MCF 10A (cell line): ENCODE results near the gene NCF2. TPM values are rescaled to one million over a fixed set of nuclear protein-coding genes. Genes with fewer than 3 reads are reported as not detected.

Experiments
- BruUV-seq: library from RNA; stranded (reverse); fragments of 400-500 nt; replicated peaks from 2 replicates; lab custom pipeline; 2021; lab: Mats Ljungman, UMichigan
- CTCF ChIA-PET: fragments of 300-600 bp; sonication (Branson Sonifier 250); formaldehyde crosslinking; extraction: SDS; loops from one replicate; lab custom pipeline; 2021; ENCODE audit warnings: antibody characterized with exemption, inconsistent platforms; lab: Yijun Ruan, JAX
- POLR2A ChIA-PET: fragments of 300-600, 350-650 bp; sonication (Branson Sonifier 250); formaldehyde crosslinking; extraction: SDS; loops from one replicate; lab custom pipeline; 2020; ENCODE audit warnings: antibody characterized with exemption, inconsistent platforms; lab: Yijun Ruan, JAX
- DNase-seq: peaks from one replicate; pipeline ENCODE4 v3.0.0-alpha.2; 2018; ENCODE audit not compliant: unreplicated experiment
- H3K27ac Mint-ChIP-seq: one replicate; pipeline ENCODE4 v1.8.0; 2022; ENCODE audit warnings: mild to moderate bottlenecking, low read depth, mixed read lengths; ENCODE audit not compliant: unreplicated experiment
- H3K27me3 Mint-ChIP-seq: one replicate; pipeline ENCODE4 v1.8.0; 2022; ENCODE audit warnings: mixed read lengths; ENCODE audit not compliant: insufficient read depth, unreplicated experiment
- H3K36me3 Mint-ChIP-seq: one replicate; pipeline ENCODE4 v1.8.0; 2022; ENCODE audit warnings: mild to moderate bottlenecking, moderate library complexity, mixed read lengths; ENCODE audit not compliant: insufficient read depth, unreplicated experiment
- H3K4me1 Mint-ChIP-seq: one replicate; pipeline ENCODE4 v1.8.0; 2022; ENCODE audit warnings: mixed read lengths; ENCODE audit not compliant: insufficient read depth, unreplicated experiment
- H3K4me3 Mint-ChIP-seq: one replicate; pipeline ENCODE4 v1.8.0; 2022; ENCODE audit warnings: mild to moderate bottlenecking, moderate library complexity, mixed read lengths; ENCODE audit not compliant: unreplicated experiment
- H3K9me3 Mint-ChIP-seq: one replicate; pipeline ENCODE4 v1.8.0; 2022; ENCODE audit warnings: mixed read lengths; ENCODE audit not compliant: unreplicated experiment
- intact Hi-C: fragments of 100-400 bp; cut with micrococcal nuclease; formaldehyde crosslinking; loops from 2 replicates; pipeline ENCODE4 v1.14.1; 2022
- total RNA-seq: library from RNA; stranded (reverse); gene quantifications from 2 replicates; pipeline ENCODE4 v1.2.3, GENCODE V29; 2022
- TF ChIP-seq, protein P1 (sequence below): fragments of 200-600 bp; IDR thresholded peaks from one replicate; pipeline ENCODE4 v1.8.0; 2022; ENCODE audit warnings: antibody characterized with exemption, mild to moderate bottlenecking; ENCODE audit not compliant: unreplicated experiment

NCF2 gene
- total RNA-seq, 1 experiment from 2014 or later, result 4.9 TPM

DNA sequence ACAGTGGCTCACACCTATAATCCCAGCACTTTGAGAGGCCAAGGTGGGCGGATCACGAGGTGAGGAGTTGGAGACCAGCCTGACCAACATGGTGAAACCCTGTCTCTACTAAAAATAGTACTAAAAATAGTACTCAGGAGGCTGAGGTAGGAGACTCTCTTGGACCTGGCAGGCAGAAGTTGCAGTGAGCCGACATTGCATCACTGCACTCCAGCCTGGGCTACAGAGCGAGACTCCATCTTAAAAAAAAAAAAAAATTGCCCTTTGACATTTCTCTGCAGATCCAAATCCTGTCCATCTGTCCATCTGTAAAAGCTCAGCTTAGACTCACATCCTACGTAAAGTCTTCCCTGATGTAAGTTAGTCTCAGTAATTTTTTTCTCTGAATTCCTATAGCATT, 6.2 kb upstream of the NCF2 start:
- Mint-ChIP-seq H3K4me1 (peaks cover 25% of the 10 kb centered on the region), H3K9me3 (no peaks in the 10 kb centered on the region), H3K36me3 (no peaks in the 10 kb centered on the region), H3K27ac (no peak overlapping the region), H3K27me3 (no peaks in the 10 kb centered on the region), H3K4me3 (no peak overlapping the region)
- CTCF ChIA-PET, result no interaction called here
- POLR2A ChIA-PET, result interaction anchor here (1.0 kb wide), 1 partner anchor 38 kb away, joined by 3 read pairs; no protein-coding TSS in a partner anchor
- intact Hi-C loops, result no loop called here
- no peak for DNase-seq
- TF ChIP-seq, protein P1, sequence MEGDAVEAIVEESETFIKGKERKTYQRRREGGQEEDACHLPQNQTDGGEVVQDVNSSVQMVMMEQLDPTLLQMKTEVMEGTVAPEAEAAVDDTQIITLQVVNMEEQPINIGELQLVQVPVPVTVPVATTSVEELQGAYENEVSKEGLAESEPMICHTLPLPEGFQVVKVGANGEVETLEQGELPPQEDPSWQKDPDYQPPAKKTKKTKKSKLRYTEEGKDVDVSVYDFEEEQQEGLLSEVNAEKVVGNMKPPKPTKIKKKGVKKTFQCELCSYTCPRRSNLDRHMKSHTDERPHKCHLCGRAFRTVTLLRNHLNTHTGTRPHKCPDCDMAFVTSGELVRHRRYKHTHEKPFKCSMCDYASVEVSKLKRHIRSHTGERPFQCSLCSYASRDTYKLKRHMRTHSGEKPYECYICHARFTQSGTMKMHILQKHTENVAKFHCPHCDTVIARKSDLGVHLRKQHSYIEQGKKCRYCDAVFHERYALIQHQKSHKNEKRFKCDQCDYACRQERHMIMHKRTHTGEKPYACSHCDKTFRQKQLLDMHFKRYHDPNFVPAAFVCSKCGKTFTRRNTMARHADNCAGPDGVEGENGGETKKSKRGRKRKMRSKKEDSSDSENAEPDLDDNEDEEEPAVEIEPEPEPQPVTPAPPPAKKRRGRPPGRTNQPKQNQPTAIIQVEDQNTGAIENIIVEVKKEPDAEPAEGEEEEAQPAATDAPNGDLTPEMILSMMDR, result no peak
- no TSS peak for BruUV-seq

DNA sequence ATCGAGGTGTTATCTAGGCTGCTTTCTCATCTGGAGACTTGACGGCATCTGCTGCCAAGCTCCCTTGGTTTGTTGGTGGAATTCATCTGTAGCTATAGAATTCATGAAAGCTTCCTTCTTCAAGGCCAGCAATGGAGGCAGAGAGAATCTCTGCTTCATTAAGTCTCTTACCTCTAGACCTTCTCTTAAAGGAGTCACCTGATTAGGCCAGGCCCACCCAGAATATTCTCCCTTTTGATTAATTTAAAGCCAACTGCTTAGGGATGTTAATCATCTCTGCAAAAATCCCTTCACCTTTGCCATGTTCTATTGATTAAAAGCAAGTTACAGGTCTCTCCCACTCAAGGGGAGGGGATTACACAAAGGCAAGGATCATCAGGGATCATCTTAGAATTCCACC, 5.3 kb upstream of the NCF2 start:
- TF ChIP-seq, protein P1, result no peak
- intact Hi-C loops, result no loop called here
- Mint-ChIP-seq H3K4me3 (no peak overlapping the region), H3K27ac (no peak overlapping the region), H3K27me3 (no peaks in the 10 kb centered on the region), H3K36me3 (no peaks in the 10 kb centered on the region), H3K4me1 (peaks cover 25% of the 10 kb centered on the region), H3K9me3 (no peaks in the 10 kb centered on the region)
- no peak for DNase-seq
- BruUV-seq, result no TSS peak
- ChIA-PET POLR2A (interaction anchor here (1.2 kb wide), 1 partner anchor 39 kb away, joined by 3 read pairs; no protein-coding TSS in a partner anchor), CTCF (interaction anchor here (0.6 kb wide), 1 partner anchor 20 kb away, joined by 4 read pairs; no protein-coding TSS in a partner anchor)

DNA sequence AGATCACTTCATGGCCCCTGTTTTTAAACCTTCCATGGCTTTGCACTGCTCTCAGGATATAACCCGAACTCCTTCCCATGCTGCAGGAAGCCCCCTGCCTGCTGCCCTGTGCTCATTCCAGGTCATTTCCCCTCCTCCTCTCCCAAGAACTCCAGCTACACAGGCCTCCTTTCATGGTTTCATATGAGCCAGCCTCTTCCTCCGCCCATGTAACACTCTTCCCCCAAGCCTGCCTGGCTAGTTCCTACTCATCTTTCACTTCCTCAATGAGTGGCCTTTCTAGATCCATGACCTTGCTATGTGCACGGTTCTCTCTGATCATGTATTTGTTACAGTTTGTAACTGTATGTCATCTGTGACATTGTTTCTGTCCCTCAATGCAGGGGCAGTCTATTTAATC, 3.1 kb upstream of the NCF2 start:
- BruUV-seq, result no TSS peak
- H3K4me1 Mint-ChIP-seq, result peaks cover 20% of the 10 kb centered on the region
- POLR2A ChIA-PET, result no interaction called here
- no peaks in the 10 kb centered on the region for H3K27me3 Mint-ChIP-seq
- no peak overlapping the region for H3K27ac Mint-ChIP-seq
- TF ChIP-seq, protein P1, result no peak
- intact Hi-C loops, result no loop called here
- CTCF ChIA-PET, result interaction anchor here (1.0 to 1.5 kb wide), 2 partner anchors 13 to 49 kb away, joined by 4 to 5 read pairs; no protein-coding TSS in a partner anchor
- no peaks in the 10 kb centered on the region for H3K36me3 Mint-ChIP-seq
- no peaks in the 10 kb centered on the region for H3K9me3 Mint-ChIP-seq
- no peak overlapping the region for H3K4me3 Mint-ChIP-seq
- no peak for DNase-seq

DNA sequence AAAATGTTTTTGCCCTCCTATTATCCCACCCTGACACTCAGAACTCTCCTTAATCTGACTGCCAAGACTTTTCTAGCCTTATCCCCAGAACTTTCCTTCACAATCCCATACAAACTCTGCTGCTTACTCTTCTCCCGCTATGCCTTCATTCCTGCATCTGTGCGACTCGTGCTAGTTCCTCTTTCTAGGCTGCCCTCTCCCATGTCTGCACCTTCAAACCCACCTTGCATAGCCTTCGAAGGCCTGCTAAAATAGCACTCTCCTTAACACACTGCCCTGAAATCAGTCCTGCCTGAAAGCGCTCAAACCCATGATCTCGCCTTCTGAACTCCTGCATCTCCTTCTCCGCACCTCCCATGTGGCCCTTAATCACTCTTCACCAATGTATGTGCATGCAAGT, 2.5 kb upstream of the NCF2 start:
- Mint-ChIP-seq H3K4me3 (no peak overlapping the region), H3K36me3 (no peaks in the 10 kb centered on the region), H3K4me1 (peaks cover 17% of the 10 kb centered on the region), H3K9me3 (no peaks in the 10 kb centered on the region), H3K27ac (no peak overlapping the region), H3K27me3 (no peaks in the 10 kb centered on the region)
- intact Hi-C loops, result no loop called here
- TF ChIP-seq, protein P1, result no peak
- POLR2A ChIA-PET, result no interaction called here
- BruUV-seq, result no TSS peak
- CTCF ChIA-PET, result interaction anchor here (0.7 kb wide), 1 partner anchor 35 kb away, joined by 4 read pairs; no protein-coding TSS in a partner anchor
- no peak for DNase-seq
